ENCODE measurements around the gene DBN1. TPM values are rescaled to one million over a fixed set of nuclear protein-coding genes. Genes with fewer than 3 reads are reported as not detected.

The DBN1 gene
- total RNA-seq, 1 donor from 2014 or later, result 371 TPM

- Histone ChIP-seq H3K27me3 (ENCODE audit: insufficient read depth, low read length) (no peaks in the 10 kb centered on the region), H2AFZ (ENCODE audit: low read depth, low read length) (no peak within 1 kb of the TSS), H4K20me1 (ENCODE audit: insufficient read depth, low read length) (peaks cover 30% of the 10 kb centered on the region), H3K9ac (ENCODE audit: low read length) (no peak within 1 kb of the TSS), H3K79me2 (ENCODE audit: insufficient read depth, low read length) (peaks cover 5% of the 10 kb centered on the region), H3K9me3 (ENCODE audit: insufficient read depth, low read depth, low read length) (no peaks in the 10 kb centered on the region), H3K4me1 (ENCODE audit: insufficient read depth, low read length) (no peaks in the 10 kb centered on the region), H3K36me3 (ENCODE audit: insufficient read depth, low read length) (peaks cover 8% of the 10 kb centered on the region), H3K4me3 (ENCODE audit: insufficient read depth, low read depth, low read length) (no peak within 1 kb of the TSS), H3K4me2 (ENCODE audit: low read length) (no peak within 1 kb of the TSS), H3K27ac (ENCODE audit: low read depth, low read length) (no peak within 1 kb of the TSS)
- TF ChIP-seq CTCF (IDR thresholded peaks at IDR 0.05; ENCODE audit: insufficient read depth, low read depth, low read length) (no peak), EZH2 (IDR thresholded peaks at IDR 0.05; ENCODE audit: insufficient read depth, low read length) (no peak)
- Mint-ChIP-seq H3K36me3 (ENCODE audit: low read depth, unreplicated experiment) (peaks cover 31% of the 10 kb centered on the region), H3K4me3 (ENCODE audit: unreplicated experiment) (peak within 1 kb of the TSS; percentile 20), H3K9me3 (ENCODE audit: unreplicated experiment) (no peaks in the 10 kb centered on the region), H3K4me1 (ENCODE audit: low read depth, unreplicated experiment) (peaks cover 8% of the 10 kb centered on the region), H3K27ac (ENCODE audit: unreplicated experiment) (peak within 1 kb of the TSS; percentile 47), H3K27me3 (ENCODE audit: low read depth, unreplicated experiment) (no peaks in the 10 kb centered on the region)
- no peak for FAIRE-seq
- DNase-seq (ENCODE audit: low read depth), result no peak
These were observed 36.0 kb upstream of the DBN1 start, which contains the start of gene DOK3 for GRCh38 chr5:177509381-177509951. TSS of gene DOK3 (minus strand) at chr5:177509826. CDS start at chr5:177509540, 286 bp downstream.

- no peak overlapping the region for H2AFZ ChIP-seq (ENCODE audit: low read depth, low read length)
- H3K9me3 Mint-ChIP-seq (ENCODE audit: unreplicated experiment), result no peaks in the 10 kb centered on the region
- peaks cover 6% of the 10 kb centered on the region for H3K4me1 Mint-ChIP-seq (ENCODE audit: low read depth, unreplicated experiment)
- DNase-seq (ENCODE audit: low read depth) (no peak), FAIRE-seq (no peak)
- no peak overlapping the region for H3K27ac ChIP-seq (ENCODE audit: low read depth, low read length)
- no peak for TF ChIP-seq EZH2 (IDR thresholded peaks at IDR 0.05; ENCODE audit: insufficient read depth, low read length)
- no peak for TF ChIP-seq CTCF (IDR thresholded peaks at IDR 0.05; ENCODE audit: insufficient read depth, low read depth, low read length)
- no peaks in the 10 kb centered on the region for H3K27me3 Mint-ChIP-seq (ENCODE audit: low read depth, unreplicated experiment)
- peak overlapping the region; percentile 20 for H3K4me3 Mint-ChIP-seq (ENCODE audit: unreplicated experiment)
- no peak overlapping the region for H3K4me3 ChIP-seq (ENCODE audit: insufficient read depth, low read depth, low read length)
- H3K79me2 ChIP-seq (ENCODE audit: insufficient read depth, low read length), result no peaks in the 10 kb centered on the region
- H3K36me3 Mint-ChIP-seq (ENCODE audit: low read depth, unreplicated experiment), result peaks cover 26% of the 10 kb centered on the region
- no peaks in the 10 kb centered on the region for H3K9me3 ChIP-seq (ENCODE audit: insufficient read depth, low read depth, low read length)
- H3K4me1 ChIP-seq (ENCODE audit: insufficient read depth, low read length), result no peaks in the 10 kb centered on the region
- H3K27ac Mint-ChIP-seq (ENCODE audit: unreplicated experiment), result no peak overlapping the region
- no peak overlapping the region for H3K4me2 ChIP-seq (ENCODE audit: low read length)
- H4K20me1 ChIP-seq (ENCODE audit: insufficient read depth, low read length), result peaks cover 24% of the 10 kb centered on the region
- no peak overlapping the region for H3K9ac ChIP-seq (ENCODE audit: low read length)
- no peaks in the 10 kb centered on the region for H3K27me3 ChIP-seq (ENCODE audit: insufficient read depth, low read length)
- peaks cover 7% of the 10 kb centered on the region for H3K36me3 ChIP-seq (ENCODE audit: insufficient read depth, low read length)
These were observed 35.4 kb upstream of the DBN1 start for GRCh38 chr5:177508837-177509236.

GRCh38 chr5:177508221-177508611 is 34.8 kb upstream of the DBN1 start:
- no peak overlapping the region for H2AFZ ChIP-seq (ENCODE audit: low read depth, low read length)
- no peak overlapping the region for H3K4me2 ChIP-seq (ENCODE audit: low read length)
- no peak overlapping the region for H3K9ac ChIP-seq (ENCODE audit: low read length)
- H3K27ac ChIP-seq (ENCODE audit: low read depth, low read length), result no peak overlapping the region
- H4K20me1 ChIP-seq (ENCODE audit: insufficient read depth, low read length), result peaks cover 22% of the 10 kb centered on the region
- FAIRE-seq, result no peak
- DNase-seq (ENCODE audit: low read depth), result no peak
- Mint-ChIP-seq H3K36me3 (ENCODE audit: low read depth, unreplicated experiment) (peaks cover 26% of the 10 kb centered on the region), H3K9me3 (ENCODE audit: unreplicated experiment) (no peaks in the 10 kb centered on the region), H3K27me3 (ENCODE audit: low read depth, unreplicated experiment) (no peaks in the 10 kb centered on the region), H3K27ac (ENCODE audit: unreplicated experiment) (no peak overlapping the region), H3K4me1 (ENCODE audit: low read depth, unreplicated experiment) (peaks cover 4% of the 10 kb centered on the region), H3K4me3 (ENCODE audit: unreplicated experiment) (no peak overlapping the region)
- no peaks in the 10 kb centered on the region for H3K79me2 ChIP-seq (ENCODE audit: insufficient read depth, low read length)
- no peak overlapping the region for H3K4me3 ChIP-seq (ENCODE audit: insufficient read depth, low read depth, low read length)
- no peaks in the 10 kb centered on the region for H3K27me3 ChIP-seq (ENCODE audit: insufficient read depth, low read length)
- H3K4me1 ChIP-seq (ENCODE audit: insufficient read depth, low read length), result no peaks in the 10 kb centered on the region
- no peaks in the 10 kb centered on the region for H3K9me3 ChIP-seq (ENCODE audit: insufficient read depth, low read depth, low read length)
- H3K36me3 ChIP-seq (ENCODE audit: insufficient read depth, low read length), result peaks cover 7% of the 10 kb centered on the region
- TF ChIP-seq CTCF (IDR thresholded peaks at IDR 0.05; ENCODE audit: insufficient read depth, low read depth, low read length) (no peak), EZH2 (IDR thresholded peaks at IDR 0.05; ENCODE audit: insufficient read depth, low read length) (no peak)

All from astrocyte (in vitro differentiated cells and primary cell).